ENCODE results near the gene CHRNE. TPM values are rescaled to one million over a fixed set of nuclear protein-coding genes. Genes with fewer than 3 reads are reported as not detected.

The CHRNE gene
- total and polyA plus RNA-seq, 2 of the 8 experiments (the other 6 are each of a cell fraction or from before 2014, with no cell fraction given) = 0.15 to 0.33 TPM

DNA sequence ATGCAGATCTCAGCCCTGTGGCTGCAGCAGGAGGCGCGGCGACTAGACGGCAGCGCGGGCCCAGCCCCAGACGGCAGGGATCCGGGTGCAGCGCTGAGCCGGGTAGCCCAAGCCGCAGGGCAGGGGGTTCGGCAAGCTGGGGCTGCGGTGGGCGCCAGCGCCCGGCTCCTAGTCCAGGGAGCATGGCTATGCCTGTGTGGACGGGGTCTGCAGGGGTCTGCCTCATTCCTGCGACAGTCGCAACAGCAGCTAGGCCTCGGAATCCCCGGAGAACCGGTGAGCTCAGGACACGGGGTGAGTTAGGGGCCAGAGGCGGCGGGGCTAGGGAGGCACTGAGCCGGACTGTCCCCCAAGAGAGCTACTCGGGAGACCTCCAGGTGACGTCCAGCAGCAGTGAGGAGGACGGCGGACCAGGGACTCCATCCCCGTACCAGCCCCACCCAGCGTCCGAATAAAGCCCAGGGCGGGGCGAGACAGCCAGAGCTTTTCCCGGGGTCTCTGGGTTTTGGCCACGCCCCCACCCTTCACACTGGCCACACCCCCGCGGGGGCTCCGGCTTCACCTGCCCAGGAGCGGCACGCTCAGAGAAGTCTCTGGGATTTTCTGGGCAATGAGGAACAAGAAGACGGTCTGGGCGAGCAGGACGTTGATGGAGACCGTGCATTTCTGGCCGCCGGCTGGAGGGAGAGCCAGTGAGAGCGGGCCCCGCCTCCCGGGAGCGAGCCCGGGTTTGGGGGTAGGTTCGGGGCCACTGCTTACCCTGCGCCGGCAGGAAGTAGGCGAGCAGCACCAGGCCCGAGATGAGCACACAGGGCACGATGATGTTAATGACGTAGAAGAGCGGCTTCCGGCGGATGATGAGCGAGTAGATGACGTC, 2.4 kb downstream of the CHRNE start:
- peak overlapping the region; percentile 51 to 73 for H3K4me2 ChIP-seq (ENCODE audit: insufficient read depth in 1 of 2, low read depth in 2 of 2, low read length in 2 of 2)
- H3K4ac ChIP-seq (replicated peaks; ENCODE audit: insufficient read length, low read depth, low read length) = no peak overlapping the region
- no peak overlapping the region for H2BK15ac ChIP-seq (ENCODE audit: low read length)
- ChIA-PET POLR2A (ENCODE audit: partially characterized antibody) (interaction anchor here (0.8 to 6.4 kb wide), 15 partner anchors 9 to 190 kb away, joined by 3 to 49 read pairs (median 4); partner anchors contain the start of genes ARRB2, MED11, PFN1 and PLD2), CTCF (ENCODE audit: partially characterized antibody) (interaction anchor here (1.1 to 4.4 kb wide), 8 partner anchors 9 to 337 kb away, joined by 3 to 23 read pairs (median 8); no protein-coding TSS in a partner anchor)
- no peak overlapping the region for H2BK12ac ChIP-seq (ENCODE audit: low read depth, low read length)
- H3K9me3 ChIP-seq (ENCODE audit: insufficient read depth in 2 of 2, low read depth in 1 of 2, low read length in 1 of 2) = no peaks in the 10 kb centered on the region
- 0 out of 7 replicates have a peak, but pooled peaks cover 0 to 2% (median 0%) of the 10 kb centered on the region in 4 experiments for H3K27me3 ChIP-seq (replicated peaks in 1 of 4; ENCODE audit: control insufficient read depth in 3 of 4, extremely low read depth in 1 of 4, insufficient read depth in 3 of 4, low read length in 3 of 4)
- peak overlapping the region; percentile 11; the same call in 1 of the 2 replicates for H4K8ac ChIP-seq (ENCODE audit: extremely low read depth, insufficient read depth, low read length)
- H4K20me1 ChIP-seq (replicated peaks in 1 of 2; ENCODE audit: control insufficient read depth in 1 of 2, insufficient read depth in 2 of 2, low read length in 2 of 2) = peaks cover 0 to 5% of the 10 kb centered on the region in 2 experiments
- H3K18ac ChIP-seq (ENCODE audit: extremely low read depth, low read length) = no peak overlapping the region
- DNase-seq (ENCODE audit: low read depth in 1 of 2, low spot score in 2 of 2) (peak in 1 of 2 experiments; percentile 91), FAIRE-seq (no peak)
- H2BK20ac ChIP-seq (ENCODE audit: low read length) = no peak overlapping the region
- no peak overlapping the region; the same call in 1 of the 2 replicates for H2AFZ ChIP-seq (ENCODE audit: low read length)
- H3K14ac ChIP-seq (ENCODE audit: insufficient read length) = no peak overlapping the region
- no peak overlapping the region for H2BK120ac ChIP-seq (replicated peaks; ENCODE audit: low read depth, low read length)
- H3K4me1 ChIP-seq (replicated peaks in 1 of 4; ENCODE audit: control insufficient read depth in 3 of 4, insufficient read depth in 4 of 4, low read length in 3 of 4) = peaks cover 0 to 13% (median 4%) of the 10 kb centered on the region in 4 experiments; a peak in 6 of 7 replicates
- H3K79me2 ChIP-seq (ENCODE audit: control insufficient read depth in 1 of 2, insufficient read depth in 2 of 2, low read length in 2 of 2) = no peaks in the 10 kb centered on the region
- H3K79me1 ChIP-seq (ENCODE audit: low read depth, low read length) = no peaks in the 10 kb centered on the region
- no peak overlapping the region for H3K27ac ChIP-seq (ENCODE audit: low read depth, low read length)
- WGBS, 2 experiments (ENCODE audit: extremely low coverage in 1 of 2, insufficient coverage in 1 of 2, insufficient read length in 1 of 2, insufficient replicate concordance in 2 of 2, low coverage in 1 of 2, low lambda C conversion rate in 2 of 2, missing lambda C conversion rate in 1 of 2) = 37% methylated on average over 47 of the region's 65 CpGs; no CpG with 5 or more reads in 1 of the 2 experiments
- H4K5ac ChIP-seq (ENCODE audit: insufficient read length, low read depth, low read length) = no peak overlapping the region
- peaks cover 3% of the 10 kb centered on the region; the same call in 1 of the 2 replicates for H3K23me2 ChIP-seq (ENCODE audit: low read depth, low read length)
- peak overlapping the region; percentile 22 to 58 (median 40) for H3K4me3 ChIP-seq (ENCODE audit: extremely low read depth in 1 of 4, insufficient read depth in 2 of 4, low read depth in 3 of 4, low read length in 4 of 4)
- H3K23ac ChIP-seq (ENCODE audit: insufficient read length) = no peak overlapping the region
- no peak overlapping the region for H3K56ac ChIP-seq (replicated peaks; ENCODE audit: insufficient read length, low read depth, low read length)
- no peak overlapping the region for H2BK5ac ChIP-seq (ENCODE audit: low read depth, low read length)
- H3K9ac ChIP-seq (replicated peaks in 1 of 4; ENCODE audit: extremely low read depth in 1 of 4, low read depth in 3 of 4, low read length in 3 of 4) = peak overlapping the region in 2 of 4 experiments; percentile 25 to 27; a peak in 1 of 7 replicates
- no peak overlapping the region for H4K91ac ChIP-seq (replicated peaks; ENCODE audit: insufficient read length, low read length)
- no peak overlapping the region for H2AK5ac ChIP-seq (ENCODE audit: low read depth, low read length)
- peaks cover 0 to 5% (median 1%) of the 10 kb centered on the region in 4 experiments; a peak in 3 of 8 replicates for H3K36me3 ChIP-seq (ENCODE audit: control insufficient read depth in 2 of 4, insufficient read depth in 4 of 4, low read length in 3 of 4)
- TF ChIP-seq GABPA (IDR thresholded peaks at IDR 0.05; ENCODE audit: borderline replicate concordance, insufficient read depth, low read length) (peak; percentile 75; the same call in 1 of the 2 replicates), POLR2A (IDR thresholded peaks at IDR 0.05; ENCODE audit: control extremely low read depth in 1 of 2, low read depth in 2 of 2, low read length in 2 of 2) (peak in 1 of 2 experiments; percentile 21; a peak in 1 of 3 replicates), ASH2L (IDR thresholded peaks at IDR 0.05; ENCODE audit: low read length) (peak; percentile 58), RBBP5 (IDR thresholded peaks at IDR 0.05; ENCODE audit: borderline replicate concordance, low read depth, low read length) (peak; percentile 62; the same call in 1 of the 2 replicates), RNF2 (IDR thresholded peaks at IDR 0.05; ENCODE audit: borderline replicate concordance, low read depth, low read length, missing control alignments, poor library complexity, severe bottlenecking) (no peak), JUND (IDR thresholded peaks at IDR 0.05; ENCODE audit: low read length) (0 out of 2 replicates have a peak, but pooled peaks have one; percentile 34), CHD2 (IDR thresholded peaks at IDR 0.05; ENCODE audit: low read length) (no peak), CREB1 (IDR thresholded peaks at IDR 0.05) (peak; percentile 97)
- TF ChIP-seq, protein P1, sequence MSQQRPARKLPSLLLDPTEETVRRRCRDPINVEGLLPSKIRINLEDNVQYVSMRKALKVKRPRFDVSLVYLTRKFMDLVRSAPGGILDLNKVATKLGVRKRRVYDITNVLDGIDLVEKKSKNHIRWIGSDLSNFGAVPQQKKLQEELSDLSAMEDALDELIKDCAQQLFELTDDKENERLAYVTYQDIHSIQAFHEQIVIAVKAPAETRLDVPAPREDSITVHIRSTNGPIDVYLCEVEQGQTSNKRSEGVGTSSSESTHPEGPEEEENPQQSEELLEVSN (IDR thresholded peaks at IDR 0.05) = no peak

Measured in H1 (cell line).